NK-92 (cell line): ENCODE results near the gene TRABD2B.

Experiments
- DNase-seq: peaks from one replicate; lab custom pipeline; 2025; ENCODE audit not compliant: unreplicated experiment; lab: John Stamatoyannopoulos, UW

Gene TRABD2B

DNA sequence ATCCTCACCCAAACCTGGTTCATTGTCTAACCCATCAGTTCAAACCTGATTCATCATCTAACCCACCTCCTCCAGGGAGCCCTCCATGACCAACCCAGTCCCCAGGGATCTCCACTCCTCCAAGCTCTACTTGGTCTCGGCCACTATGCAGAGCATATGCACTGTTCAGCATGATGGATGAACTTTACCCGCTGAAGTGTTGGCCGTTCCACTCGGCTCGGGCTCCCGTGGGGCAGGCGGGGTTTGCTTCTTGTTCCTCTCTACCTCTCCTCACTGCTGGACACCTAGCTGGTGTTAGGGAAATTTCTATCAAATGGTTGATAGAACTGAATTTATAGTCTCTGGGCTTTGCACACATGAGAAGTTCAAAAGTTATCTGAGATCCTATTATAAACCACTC, 111.0 kb downstream of the TRABD2B start:
- no peak for DNase-seq

DNA sequence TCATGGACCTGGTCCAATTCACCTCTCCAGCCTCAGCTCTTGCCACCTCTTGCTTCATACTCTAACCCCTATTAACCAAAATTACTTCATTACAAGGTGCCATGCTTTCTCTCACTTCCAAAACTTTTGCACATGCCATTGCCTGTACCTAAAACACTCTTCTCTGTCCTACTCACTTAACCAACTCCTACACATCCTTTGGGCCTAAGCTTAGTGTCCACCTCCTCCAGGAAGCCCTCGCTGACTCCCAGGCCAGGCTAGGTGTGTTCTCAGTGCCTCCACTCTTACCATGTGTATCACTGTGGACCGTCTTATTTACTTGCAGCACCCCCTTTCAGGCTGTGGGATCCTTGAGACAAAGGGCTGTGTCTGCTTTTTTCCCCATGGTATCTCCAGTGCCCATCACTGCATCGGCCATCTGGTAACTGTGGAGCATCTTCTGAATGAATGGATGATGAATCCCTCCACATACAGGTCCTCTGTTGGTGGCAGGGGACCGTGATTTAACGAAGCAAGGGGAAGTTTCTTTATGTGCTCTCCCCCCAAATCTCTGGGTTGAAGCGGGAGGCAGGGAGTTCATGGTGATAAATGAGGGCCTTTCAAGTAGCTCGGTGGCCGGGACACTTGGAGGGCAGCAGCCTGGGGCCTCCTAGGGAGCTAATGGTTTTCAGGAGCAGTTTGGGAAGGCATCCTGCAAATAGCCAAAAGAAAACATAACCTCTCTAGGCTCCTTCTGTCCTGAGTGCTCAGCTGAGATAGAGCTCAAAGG, 111.9 kb downstream of the TRABD2B start:
- DNase-seq, result no peak

DNA sequence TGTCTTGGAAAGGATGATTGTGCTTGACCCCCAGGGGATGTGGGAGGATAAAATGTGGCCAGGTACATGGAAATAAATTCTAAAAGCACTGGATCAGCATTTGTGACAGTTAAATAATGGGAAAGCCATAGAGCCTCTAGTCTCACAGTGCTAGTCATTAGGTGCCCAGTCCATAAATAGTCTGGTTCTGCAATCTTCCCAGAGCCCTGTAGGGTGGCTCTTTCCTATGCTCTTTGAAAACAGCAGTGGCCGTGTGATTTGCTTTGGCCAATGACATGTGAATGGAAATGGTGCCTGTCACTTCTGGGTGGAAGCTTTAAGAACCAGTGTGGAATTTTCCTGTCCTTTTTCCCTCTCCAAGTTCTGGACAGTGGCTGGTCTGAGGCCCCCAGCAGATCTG, 113.2 kb downstream of the TRABD2B start:
- DNase-seq, result no peak

DNA sequence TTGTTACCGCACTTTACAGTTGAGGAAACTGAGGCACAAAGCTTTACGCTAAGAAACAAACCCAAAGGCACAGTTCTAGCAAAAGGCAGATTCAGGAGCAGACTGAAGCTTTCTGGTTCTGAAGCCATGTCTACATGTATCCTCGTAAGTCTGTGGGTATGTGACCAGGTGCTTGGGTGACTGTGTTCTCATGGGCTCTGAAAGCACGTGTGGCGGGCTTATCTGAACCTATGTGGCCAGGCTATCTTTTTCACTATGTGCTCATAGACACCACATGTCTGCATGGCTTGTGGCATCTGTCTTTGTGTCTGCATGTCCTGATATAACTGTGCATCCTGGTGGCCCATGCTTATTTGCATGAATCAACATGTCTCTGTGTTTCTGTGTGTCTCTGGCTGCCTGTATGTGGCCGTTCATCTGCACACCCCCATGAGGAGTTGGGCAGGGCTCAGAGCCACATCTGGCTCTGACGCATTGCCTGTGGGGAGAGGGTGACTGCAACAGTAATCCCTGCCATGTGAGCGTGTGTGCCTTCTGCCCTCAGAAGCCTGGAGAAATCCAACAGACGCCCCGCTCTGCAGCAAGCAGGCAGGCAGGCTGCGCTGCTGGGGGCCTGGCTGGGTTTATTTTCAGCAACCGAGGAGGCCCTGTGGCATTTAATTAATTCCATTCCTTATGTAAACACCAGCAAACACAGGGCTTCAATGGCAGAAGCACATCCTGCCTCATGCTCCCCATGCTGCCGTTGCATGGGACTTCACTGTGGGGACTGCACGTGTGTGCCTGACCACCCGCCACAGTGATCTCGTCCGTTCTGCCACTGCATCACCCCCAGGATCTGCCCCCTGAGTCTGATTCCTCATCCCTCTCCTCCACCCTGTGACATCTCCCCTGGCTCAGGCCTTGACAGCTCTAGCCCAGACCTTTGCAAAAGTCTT, 115.4 kb downstream of the TRABD2B start:
- DNase-seq, result no peak

DNA sequence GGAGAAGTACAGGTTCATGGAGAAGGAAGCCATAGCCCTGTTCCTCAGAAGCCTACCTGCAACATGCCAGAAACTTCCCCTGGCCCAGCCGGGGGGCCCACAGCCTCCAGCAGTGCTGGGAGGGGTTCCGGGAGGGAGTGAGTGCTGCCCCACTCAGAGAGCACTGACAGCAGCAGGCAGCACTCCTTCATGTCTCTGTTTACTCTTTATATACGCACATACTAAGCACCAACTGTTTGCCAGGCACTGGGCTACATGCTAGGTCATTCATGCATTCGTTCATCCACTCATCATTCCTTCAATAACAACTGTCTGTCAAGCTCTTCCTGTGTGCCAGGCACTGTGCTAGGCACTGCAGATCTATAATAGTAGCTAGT, 120.6 kb downstream of the TRABD2B start:
- no peak for DNase-seq

DNA sequence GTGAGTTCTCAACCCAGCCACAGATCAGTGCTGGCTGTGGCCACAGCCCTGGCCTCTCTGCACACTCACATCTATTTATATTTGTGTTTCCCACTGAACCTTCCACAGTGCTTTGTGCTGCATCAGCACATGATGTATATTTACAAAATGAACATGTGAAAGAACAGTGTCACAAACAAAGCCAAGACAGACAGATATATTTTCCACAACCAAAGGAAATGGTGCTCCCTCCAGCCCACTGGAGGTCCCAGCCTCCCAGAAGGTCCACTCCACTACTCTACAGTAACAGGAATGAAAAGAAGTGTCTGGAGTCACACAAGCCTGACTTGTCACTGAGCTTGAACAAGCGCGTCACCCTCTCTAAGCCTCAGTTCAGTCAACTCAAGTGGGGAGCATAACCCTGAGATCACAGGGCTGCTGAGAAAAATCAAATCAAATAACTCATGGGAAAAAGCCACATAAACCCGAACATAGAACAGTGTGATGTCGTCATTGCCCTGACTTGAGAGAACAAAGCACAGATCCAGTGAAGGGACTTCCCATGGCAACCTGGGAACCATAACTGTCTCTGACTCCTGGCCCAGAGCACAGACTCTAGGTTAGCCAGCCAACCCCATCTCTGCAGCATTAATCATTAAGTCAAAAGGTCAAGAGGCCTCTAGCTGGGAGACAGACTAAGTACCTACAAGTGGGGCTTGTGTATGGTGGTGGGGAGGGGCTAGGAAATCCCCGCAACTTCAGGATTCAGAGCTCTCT, 121.2 kb downstream of the TRABD2B start:
- no peak for DNase-seq

DNA sequence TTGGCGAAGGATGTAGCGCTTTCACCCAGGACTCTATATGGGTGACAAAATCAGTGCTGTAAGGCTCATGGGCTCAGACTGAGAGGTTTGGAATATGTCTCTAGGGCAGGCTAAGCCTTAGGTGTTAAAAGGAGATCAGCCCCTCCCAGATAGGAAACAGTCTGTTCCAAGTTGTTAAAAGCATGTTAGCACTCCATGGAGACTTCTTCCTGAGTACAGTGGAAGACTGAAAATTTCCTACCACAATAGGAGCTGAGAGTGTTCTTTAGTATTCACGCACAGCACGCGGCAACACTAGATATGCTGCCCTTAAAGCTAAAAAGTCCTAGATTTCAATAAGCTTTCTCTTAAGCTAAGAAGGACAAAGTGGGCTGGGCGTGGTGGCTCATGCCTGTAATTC, 122.1 kb downstream of the TRABD2B start:
- DNase-seq, result no peak

DNA sequence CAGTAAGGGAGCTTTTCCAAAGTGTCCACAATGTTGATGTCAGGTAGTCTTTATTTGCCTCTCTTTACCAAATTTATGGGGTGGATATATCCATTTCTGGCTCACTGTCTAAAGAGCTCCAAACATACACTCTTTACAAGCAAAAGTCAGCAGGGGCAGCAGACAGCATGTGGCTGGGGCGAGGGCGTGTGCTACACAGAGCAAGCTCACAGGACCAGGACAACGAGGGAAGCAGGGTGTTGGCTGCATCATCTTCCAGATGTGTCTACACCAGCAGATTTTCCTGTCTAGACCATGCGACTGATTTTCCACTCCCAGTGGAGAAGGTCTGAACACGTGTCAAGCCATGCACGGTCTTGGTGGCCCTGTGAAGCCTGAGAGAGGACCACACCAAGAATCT, 123.8 kb downstream of the TRABD2B start:
- no peak for DNase-seq

DNA sequence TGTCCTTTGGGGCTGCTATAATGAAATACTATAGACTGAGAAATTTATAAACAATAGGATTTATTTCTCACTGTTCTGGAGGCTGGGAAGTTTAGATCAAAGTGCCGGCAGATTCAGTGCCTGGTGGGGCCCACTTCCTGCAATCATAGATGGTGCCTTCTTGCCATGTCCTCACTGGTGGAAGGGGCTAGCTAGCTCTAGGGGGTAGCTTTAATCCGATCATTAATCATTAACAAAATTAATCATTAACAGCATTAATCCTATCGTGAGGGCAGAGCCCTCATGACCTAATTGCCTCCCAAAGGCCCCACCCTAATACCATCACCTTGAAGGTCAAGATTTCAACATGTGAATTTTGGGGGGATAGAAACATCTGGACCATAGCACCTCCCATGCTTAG, 124.3 kb downstream of the TRABD2B start:
- DNase-seq, result no peak

DNA sequence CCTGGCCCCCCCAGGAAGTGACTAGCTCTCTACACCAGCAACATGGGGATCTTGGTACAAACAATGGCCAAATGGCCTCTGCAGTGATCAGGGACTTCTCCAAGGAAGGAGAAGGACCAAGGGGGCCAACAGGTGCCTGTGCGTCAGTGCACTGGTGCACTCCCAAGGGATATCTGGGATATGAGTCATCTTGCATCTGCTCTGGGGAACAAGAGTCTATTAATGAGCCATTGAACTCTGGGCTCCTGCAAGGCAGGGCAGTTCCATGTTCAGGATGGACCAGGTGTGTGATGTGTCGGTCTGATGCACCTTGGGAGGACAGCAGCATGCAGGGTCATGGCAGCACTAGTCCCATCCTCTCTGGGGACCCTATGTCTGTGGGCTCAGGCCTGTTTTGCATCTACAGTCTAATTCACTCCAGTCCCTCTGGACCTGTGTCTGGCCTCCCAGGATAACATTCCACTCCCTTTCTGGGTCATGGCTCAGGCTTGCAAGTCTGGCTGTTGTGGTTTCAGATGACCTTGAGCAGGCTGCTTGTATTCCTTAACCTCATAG, 125.3 kb downstream of the TRABD2B start:
- DNase-seq, result no peak

DNA sequence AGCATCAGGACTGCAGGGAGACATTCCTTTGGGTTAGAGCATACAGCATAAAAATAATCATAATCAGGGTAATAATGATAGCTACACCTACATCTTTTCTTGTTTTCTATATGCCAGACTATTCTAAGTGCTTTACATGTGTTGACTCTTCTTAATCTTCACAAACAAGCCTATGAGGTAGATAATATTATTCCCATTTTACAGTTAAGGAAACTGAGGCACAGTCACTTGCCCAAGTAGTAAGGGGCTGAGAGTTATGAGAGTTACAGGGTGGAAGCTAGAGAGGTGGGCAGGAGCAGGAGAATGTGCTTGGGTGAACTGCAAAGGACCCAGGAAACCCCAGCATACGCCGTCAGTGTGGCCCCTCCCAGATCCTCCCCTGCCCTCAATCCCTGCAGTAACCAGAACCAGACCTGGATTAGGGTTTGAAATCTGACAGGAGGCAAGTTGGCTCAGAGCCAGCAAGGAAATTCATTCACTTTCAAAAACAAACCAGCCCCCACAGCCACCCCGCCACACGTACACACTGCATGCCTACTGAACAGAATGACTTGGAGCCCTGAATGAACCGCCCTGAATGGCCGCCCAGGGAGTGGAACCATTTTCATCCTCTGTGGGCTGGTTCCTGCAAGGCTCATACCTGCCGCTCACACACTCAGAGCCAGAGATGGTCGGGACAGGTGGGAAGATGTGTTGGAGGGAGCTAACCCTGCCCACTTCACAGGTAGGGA, 126.1 kb downstream of the TRABD2B start:
- no peak for DNase-seq

DNA sequence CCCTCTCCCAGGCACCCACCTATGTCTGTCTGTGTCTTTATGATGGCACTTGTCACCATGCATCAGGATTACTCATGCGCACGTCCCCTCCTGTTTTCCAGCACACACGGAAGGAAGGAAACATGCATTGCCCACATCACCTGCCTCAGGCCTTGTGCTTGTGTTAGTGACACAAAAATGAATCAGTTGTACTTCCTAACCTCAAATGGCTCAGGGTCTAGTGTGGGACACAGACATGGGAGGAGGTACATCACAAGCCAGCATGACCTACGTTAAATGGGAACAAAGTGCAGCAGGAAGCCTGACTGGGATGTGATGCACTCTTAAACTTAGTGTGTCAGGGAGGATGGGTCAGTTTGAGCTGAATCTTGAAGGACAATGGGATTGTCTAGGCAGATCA, 126.7 kb downstream of the TRABD2B start:
- DNase-seq, result no peak

DNA sequence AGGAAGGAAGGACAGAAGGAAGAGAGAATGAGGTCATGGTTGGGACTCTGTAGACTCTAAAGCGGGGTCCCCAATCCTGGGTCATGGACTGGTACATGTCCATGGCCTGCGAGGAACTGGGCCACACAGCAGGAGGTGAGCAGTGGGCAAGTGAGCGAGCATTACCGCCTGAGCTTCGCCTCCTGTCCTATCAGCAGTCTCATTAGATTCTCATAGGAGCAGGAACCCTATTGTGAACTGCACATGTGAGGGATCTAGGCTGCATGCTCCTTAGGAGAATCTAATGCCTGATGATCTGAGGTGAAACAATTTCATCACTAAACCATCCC, 128.9 kb downstream of the TRABD2B start:
- DNase-seq, result no peak

DNA sequence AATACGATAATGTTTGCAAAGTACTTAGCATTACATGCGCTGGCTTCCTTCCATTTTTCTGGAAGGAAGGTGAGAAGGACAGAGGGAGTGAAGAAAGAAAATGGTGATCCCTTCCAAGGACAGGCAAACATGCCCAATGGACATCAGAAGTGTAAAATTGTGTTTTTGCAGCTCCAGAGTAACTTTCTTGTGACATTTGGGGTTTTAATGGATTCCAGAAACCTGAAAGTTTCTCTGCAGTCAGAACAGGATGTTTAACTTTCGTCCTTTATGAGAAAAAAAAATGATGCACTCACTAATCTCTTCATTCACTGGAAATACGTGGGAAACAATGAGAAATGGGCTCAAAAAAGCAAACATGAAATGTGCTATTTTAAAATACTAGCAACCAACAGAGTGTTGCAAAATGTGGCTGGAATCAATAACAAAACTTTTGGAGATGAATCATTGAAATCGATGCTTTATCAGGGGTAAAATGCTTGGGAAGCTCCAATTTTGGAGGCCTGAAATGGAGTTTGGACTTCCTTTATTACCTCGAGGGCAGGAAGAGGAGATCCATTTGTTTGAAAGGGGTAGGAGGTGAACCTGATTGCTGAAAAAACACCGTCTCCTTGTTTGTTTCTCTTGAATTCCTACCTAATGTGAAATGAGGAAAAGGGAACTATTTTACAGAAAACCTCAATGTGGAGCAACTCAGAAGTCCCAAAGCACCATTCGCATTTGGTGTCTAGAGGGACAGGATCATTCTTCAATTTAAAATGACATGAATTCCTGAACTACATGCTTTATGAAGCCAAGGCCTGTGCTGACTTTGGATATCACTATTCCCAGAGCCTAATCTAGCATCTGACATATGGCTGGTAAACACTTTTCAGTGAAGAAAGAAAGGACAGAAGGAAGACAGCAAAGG, 129.5 kb downstream of the TRABD2B start:
- no peak for DNase-seq

DNA sequence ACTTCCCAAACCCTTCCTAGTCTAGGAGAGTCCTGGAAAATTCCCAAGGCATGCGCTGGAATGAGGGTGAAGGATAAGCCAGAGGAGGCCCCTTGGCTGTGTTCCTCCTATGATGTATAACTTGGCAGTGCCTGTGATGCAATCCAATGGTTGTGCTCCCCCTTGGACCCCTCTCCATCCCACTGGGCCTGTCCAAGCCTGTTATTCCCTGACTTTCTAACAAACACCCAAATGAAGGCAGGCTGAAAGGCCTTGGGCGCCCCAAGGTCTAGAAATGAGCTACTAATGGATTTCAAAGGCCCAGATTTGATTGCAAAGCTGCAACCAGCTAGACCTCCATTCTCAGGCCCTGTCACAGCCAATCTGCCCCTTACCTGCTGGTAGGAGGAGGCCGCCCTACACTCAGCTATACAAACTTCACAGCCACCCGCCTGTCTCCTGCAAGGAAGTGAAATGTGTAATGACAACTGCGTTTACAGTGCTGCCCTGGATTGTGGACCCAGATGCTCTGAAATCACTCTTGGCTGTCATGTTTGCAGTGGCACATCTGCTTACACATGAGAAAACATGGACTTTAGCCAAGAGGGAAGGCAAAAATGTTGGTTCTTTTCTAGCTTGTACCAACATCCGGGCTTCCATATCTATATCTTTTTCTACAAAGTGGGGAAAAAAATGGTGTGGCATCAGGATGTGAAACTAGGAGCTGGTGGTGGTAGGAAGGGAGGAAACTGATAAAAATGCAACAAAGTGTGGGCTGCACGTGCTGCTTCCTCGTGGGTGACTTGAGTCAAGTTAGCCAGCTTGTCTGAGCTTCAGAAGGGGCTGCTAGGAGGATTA, 130.4 kb downstream of the TRABD2B start:
- DNase-seq, result no peak

DNA sequence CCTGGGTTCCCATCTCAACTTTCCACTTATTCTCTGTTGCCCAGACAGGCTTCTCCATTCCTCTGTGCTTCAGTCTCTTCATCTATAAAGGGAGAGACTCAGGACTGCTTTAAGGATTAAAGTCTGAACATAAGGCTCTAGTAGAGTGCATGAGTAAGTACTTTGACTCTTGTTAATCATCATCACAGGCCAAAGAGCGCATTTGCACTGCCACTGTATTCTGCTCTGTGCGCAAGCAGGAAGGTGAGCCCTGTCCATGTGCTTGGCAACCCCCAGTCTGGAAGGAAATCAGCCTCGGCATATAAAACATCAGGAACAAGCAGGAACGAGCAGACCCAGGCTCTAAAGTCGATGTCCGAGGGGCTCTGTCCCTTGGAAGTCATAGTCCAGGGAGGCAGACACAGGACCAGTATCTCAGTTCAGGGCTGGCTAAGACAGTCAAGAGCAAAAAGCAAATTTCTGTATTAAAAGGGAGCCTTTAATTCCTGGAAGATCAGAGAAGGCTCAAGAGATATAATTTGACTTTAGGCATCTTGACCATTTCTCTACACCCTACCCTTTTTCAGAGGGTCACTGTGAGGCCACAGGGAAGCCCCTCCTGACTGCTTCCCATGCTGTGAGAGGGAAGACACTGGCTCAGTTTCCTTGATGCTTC, 131.2 kb downstream of the TRABD2B start:
- DNase-seq, result no peak

DNA sequence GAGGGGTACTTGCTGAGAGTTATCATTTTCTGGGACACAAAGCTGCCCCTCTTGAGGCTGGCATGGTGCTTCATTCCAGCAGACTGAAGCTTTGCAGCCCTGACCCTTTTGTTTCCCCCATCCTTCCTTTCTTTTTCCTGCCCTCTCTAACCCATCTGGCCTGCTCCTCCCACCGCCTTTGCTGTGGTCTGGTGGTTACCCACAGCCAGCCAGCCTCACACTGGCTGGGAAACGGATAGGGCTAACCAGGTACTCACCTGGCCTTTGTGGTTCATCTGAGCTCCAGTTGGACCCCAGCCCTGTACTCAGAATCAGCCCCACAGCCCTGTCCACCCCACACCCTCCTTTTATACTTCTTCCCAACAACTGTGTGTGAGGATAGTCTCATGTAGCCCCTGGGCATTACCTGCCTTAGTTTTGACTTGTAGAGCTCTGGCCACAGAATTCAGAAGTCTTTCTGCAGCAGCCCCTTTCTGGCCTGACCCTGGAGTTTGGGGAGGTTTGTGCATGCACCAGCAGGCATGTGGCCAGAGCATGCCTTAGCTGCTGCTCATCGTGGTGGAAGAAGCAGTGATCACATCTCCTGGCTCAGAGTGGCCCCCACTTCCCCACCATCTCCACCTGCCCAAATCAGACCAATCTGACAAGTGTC, 138.0 kb downstream of the TRABD2B start:
- no peak for DNase-seq

DNA sequence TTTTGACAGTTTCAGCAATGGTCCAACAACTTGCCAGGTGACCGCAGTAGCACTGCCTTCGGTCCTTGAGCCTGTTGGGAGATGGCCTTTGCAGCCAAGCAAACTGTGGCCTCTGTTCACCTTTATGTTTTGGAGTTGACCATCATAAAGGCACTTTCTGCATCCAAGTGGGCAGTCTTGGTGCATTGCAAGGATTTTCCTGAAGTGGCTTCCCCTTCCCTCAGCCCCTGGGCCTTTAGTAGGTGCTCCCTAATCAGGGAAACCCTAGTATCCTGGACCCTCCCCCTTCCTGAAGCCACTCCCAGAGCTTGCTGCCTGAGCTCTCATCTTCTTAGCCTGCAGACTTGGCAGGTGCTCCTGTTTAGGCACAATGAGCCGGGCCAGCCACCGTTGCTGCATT, 140.2 kb downstream of the TRABD2B start:
- no peak for DNase-seq
